HepG2 (cell line): ENCODE measurements around the gene TASP1. TPM values are rescaled to one million over a fixed set of nuclear protein-coding genes. Genes with fewer than 3 reads are reported as not detected.

ENCODE experiments used
- ARID5B ChIP-seq: IDR thresholded peaks from 2 replicates; pipeline ENCODE4 v1.4.0; 2020; ENCODE audit warnings: mild to moderate bottlenecking, missing genetic modification reagents
- BRF2 ChIP-seq: sonication (generic); formaldehyde crosslinking; IDR thresholded peaks from 2 replicates; pipeline ENCODE4 v1.8.1; 2022; ENCODE audit warnings: mild to moderate bottlenecking, missing genetic modification reagents
- CENPT ChIP-seq: sonication (generic); formaldehyde crosslinking; IDR thresholded peaks from 2 replicates; pipeline ENCODE4 v1.8.0; 2022; ENCODE audit warnings: low read depth, mild to moderate bottlenecking, moderate library complexity, missing genetic modification reagents
- HBP1 ChIP-seq: IDR thresholded peaks from 2 replicates; pipeline ENCODE4 v1.6.1; 2016; ENCODE audit warnings: low read depth, control low read depth
- JUNB ChIP-seq: sonication (generic); formaldehyde crosslinking; IDR thresholded peaks from 2 replicates; pipeline ENCODE4 v1.8.0; 2022; ENCODE audit warnings: missing genetic modification reagents, mild to moderate bottlenecking, borderline replicate concordance
- PAXIP1 ChIP-seq: sonication (generic); formaldehyde crosslinking; conservative IDR thresholded peaks from 2 replicates; pipeline ENCODE4 v1.4.0; 2020; ENCODE audit warnings: mild to moderate bottlenecking, missing genetic modification reagents, moderate library complexity
- RERE ChIP-seq: IDR thresholded peaks from 2 replicates; pipeline ENCODE4 v1.6.1; 2016; ENCODE audit warnings: low read depth, missing genetic modification reagents, missing compliant biosample characterization
- ZNF550 ChIP-seq: sonication (generic); formaldehyde crosslinking; IDR thresholded peaks from 2 replicates; pipeline ENCODE4 v1.4.0; 2020; ENCODE audit warnings: mild to moderate bottlenecking, missing genetic modification reagents, borderline replicate concordance
- ZNF569 ChIP-seq: sonication (generic); formaldehyde crosslinking; IDR thresholded peaks from 2 replicates; pipeline ENCODE4 v1.5.0; 2020; ENCODE audit warnings: mild to moderate bottlenecking, missing genetic modification reagents, moderate library complexity, borderline replicate concordance
- polyA plus RNA-seq, 8 experiments: library from polyadenylated mRNA; depleted of rRNA in 3 of 8; stranded (reverse) in 7 of 8; unstranded in 1 of 8; fragments of >200 nt; fragmentation: Illumina TruSeq in 4 of 8; extraction: Trizol in 4 of 8; gene quantifications; 2 replicates each; pipeline versions ENCODE4 v1.2.1 to v1.2.3, GENCODE V29; 2011 to 2016; ENCODE audit warnings: low read depth in 4 of 8, missing spikeins in 1 of 8, mixed read lengths in 1 of 8; ENCODE audit not compliant: insufficient read depth in 1 of 8
- total RNA-seq, 5 experiments: library from RNA; depleted of rRNA; stranded (reverse); fragments of >200 nt; fragmentation: Illumina TruSeq; extraction: Trizol; gene quantifications; 2 replicates each; pipeline ENCODE4 v1.2.3, GENCODE V29; 2016; ENCODE audit warnings: low read depth in 1 of 5

Gene TASP1
- total and polyA plus RNA-seq, 2 of the 13 experiments (the other 11 are each of a cell fraction or from before 2014, with no cell fraction given) = 10.0 to 25.2 TPM

- TF ChIP-seq BRF2 (no peak; the same call in 1 of the 2 replicates), ARID5B (CRISPR knock-in tag) (peak; percentile 29; the same call in 1 of the 2 replicates), ZNF550 (CRISPR knock-in tag) (peak; percentile 83; the same call in 1 of the 2 replicates), PAXIP1 (CRISPR knock-in tag) (peak; percentile 57; the same call in 1 of the 2 replicates), CENPT (CRISPR knock-in tag) (no peak), ZNF569 (CRISPR knock-in tag) (no peak), HBP1 (peak; percentile 93; the same call in 1 of the 2 replicates), JUNB (CRISPR knock-in tag) (no peak), RERE (peak; percentile 44)
These were observed at the start of gene TASP1 (continued) for GRCh38 chr20:13638496-13639149.
